Measurements from ENCODE around the gene TMEM106B. TPM values are rescaled to one million over a fixed set of nuclear protein-coding genes. Genes with fewer than 3 reads are reported as not detected.
"Not testable (repeated sequence)": the region's sequence is repeated elsewhere in the genome, so short reads cannot be mapped to it uniquely, and the experiment has no call there.

The TMEM106B gene
- total and polyA plus RNA-seq, 2 of the 4 experiments (the other 2 are of a cell fraction) = 24.7 to 59.5 TPM

DNA sequence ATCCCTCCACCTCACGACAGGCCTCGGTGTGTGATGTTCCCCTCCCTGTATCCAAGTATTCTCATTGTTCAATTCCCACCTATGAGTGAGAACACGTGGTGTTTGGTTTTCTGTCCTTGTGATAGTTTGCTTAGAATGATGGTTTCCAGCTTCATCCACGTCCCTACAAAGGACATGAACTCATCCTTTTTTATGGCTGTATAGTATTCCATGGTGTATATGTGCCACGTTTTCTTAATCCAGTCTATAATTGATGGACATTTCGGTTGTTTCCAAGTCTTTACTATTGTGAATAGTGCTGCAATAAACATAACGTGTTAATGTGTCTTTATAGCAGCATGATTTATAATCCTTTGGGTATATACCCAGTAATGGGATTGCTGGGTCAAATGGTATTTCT is 13.9 kb downstream of the TMEM106B start:
- H2BK5ac ChIP-seq (ENCODE audit: low read depth, low read length, poor library complexity, severe bottlenecking); H3K27ac ChIP-seq (ENCODE audit: insufficient read depth, low read length); dilution Hi-C loops (cut with HindIII; ENCODE audit: low sequenced_read_pairs, unreplicated experiment); H2BK120ac ChIP-seq (ENCODE audit: low read depth, low read length); CTCF ChIA-PET; DNase-seq; H3K14ac ChIP-seq (replicated peaks; ENCODE audit: low read depth, low read length); H4K91ac ChIP-seq (ENCODE audit: insufficient read depth, low read depth, low read length); H3K4me1 ChIP-seq (ENCODE audit: control insufficient read depth, insufficient read depth, low read length); H3K4ac ChIP-seq (ENCODE audit: low read depth, low read length); H3K27me3 ChIP-seq (ENCODE audit: control insufficient read depth, insufficient read depth, low read length); H2BK15ac ChIP-seq (ENCODE audit: low read depth, low read length); H3K79me1 ChIP-seq (ENCODE audit: low read depth in 1 of 2, low read length in 2 of 2); H3K56ac ChIP-seq (ENCODE audit: extremely low read depth, insufficient read depth, low read length); intact Hi-C loops (cut with micrococcal nuclease); ATAC-seq (ENCODE audit: low read depth); H4K5ac ChIP-seq (ENCODE audit: low read depth, low read length); BruUV-seq (replicated peaks); H2AK9ac ChIP-seq (replicated peaks; ENCODE audit: low read depth, low read length, poor library complexity); H4K20me1 ChIP-seq (ENCODE audit: insufficient read depth, low read length); H3K9me3 ChIP-seq (ENCODE audit: control insufficient read depth, insufficient read depth, low read length); H3K23ac ChIP-seq (ENCODE audit: low read depth, low read length); H3K9ac ChIP-seq (ENCODE audit: low read depth, low read length); H2BK20ac ChIP-seq (ENCODE audit: low read depth, low read length); H3K4me2 ChIP-seq (ENCODE audit: low read depth, low read length); in situ Hi-C loops (cut with MboI; ENCODE audit: low sequenced_read_pairs); H2AFZ ChIP-seq (replicated peaks; ENCODE audit: low read length, poor library complexity); H3K36me3 ChIP-seq (ENCODE audit: control insufficient read depth, insufficient read depth, low read length); H3K9me1 ChIP-seq (ENCODE audit: insufficient read depth, low read length); H2AK5ac ChIP-seq (ENCODE audit: low read depth, low read length); POLR2A ChIA-PET (ENCODE audit: unreplicated experiment); H3K4me3 ChIP-seq (ENCODE audit: insufficient read depth, low read depth, low read length); H3K18ac ChIP-seq (ENCODE audit: low read depth, low read length); H4K8ac ChIP-seq (ENCODE audit: low read depth in 2 of 2, low read length in 2 of 2): not testable (repeated sequence)
- WGBS, 2 experiments (ENCODE audit: extremely low coverage in 2 of 2, insufficient read length in 1 of 2) = no CpG with 5 or more reads among the region's 7 CpGs

Measured in IMR-90 (cell line).